ENCODE results near the gene LIPE.

Gene LIPE

GRCh38 chr19:42352301-42353259, 74.6 kb downstream of the LIPE start:
- no peak for DNase-seq
